OCI-M2 (cell line): ENCODE results near the gene SNTG2.

Experiments
- DNase-seq: peaks from one replicate; lab custom pipeline; 2025; ENCODE audit not compliant: unreplicated experiment; lab: John Stamatoyannopoulos, UW

The SNTG2 gene

GRCh38 chr2:926259-926793 is 24.3 kb upstream of the SNTG2 start:
- no peak for DNase-seq

GRCh38 chr2:926896-927295 is 23.8 kb upstream of the SNTG2 start:
- no peak for DNase-seq

GRCh38 chr2:929011-929735 is 21.5 kb upstream of the SNTG2 start:
- no peak for DNase-seq

- no peak for DNase-seq
Measured at GRCh38 chr2:929925-930324, 20.7 kb upstream of the SNTG2 start.

- no peak for DNase-seq
Measured at GRCh38 chr2:930935-931334, 19.7 kb upstream of the SNTG2 start.

- DNase-seq, result no peak
Measured at GRCh38 chr2:932320-933115, 18.1 kb upstream of the SNTG2 start.

GRCh38 chr2:933734-934295 is 16.8 kb upstream of the SNTG2 start:
- DNase-seq, result no peak

GRCh38 chr2:937530-937929 is 13.1 kb upstream of the SNTG2 start:
- DNase-seq, result no peak

GRCh38 chr2:938181-939005 is 12.3 kb upstream of the SNTG2 start:
- DNase-seq, result no peak

- no peak for DNase-seq
Measured at GRCh38 chr2:939936-940601, 10.6 kb upstream of the SNTG2 start.

- no peak for DNase-seq
Measured at GRCh38 chr2:941871-942270, 8.8 kb upstream of the SNTG2 start.

GRCh38 chr2:942775-943460 is 7.7 kb upstream of the SNTG2 start:
- DNase-seq, result no peak

- no peak for DNase-seq
Measured at GRCh38 chr2:943461-943797, 7.2 kb upstream of the SNTG2 start.

GRCh38 chr2:943821-944220 is 6.8 kb upstream of the SNTG2 start:
- DNase-seq, result no peak

GRCh38 chr2:944693-945092 is 6.0 kb upstream of the SNTG2 start:
- DNase-seq, result no peak

GRCh38 chr2:945104-945503 is 5.5 kb upstream of the SNTG2 start:
- no peak for DNase-seq

GRCh38 chr2:946073-946948 is 4.3 kb upstream of the SNTG2 start:
- DNase-seq, result no peak

GRCh38 chr2:949384-950079 is 1.1 kb upstream of the SNTG2 start:
- no peak for DNase-seq
